Umbilical cord (tissue), 2 donors: ENCODE data around the gene FAT1. TPM values are rescaled to one million over a fixed set of nuclear protein-coding genes. Genes with fewer than 3 reads are reported as not detected.

ENCODE experiments used
- DNase-seq: peaks from one replicate; pipeline ENCODE4 v3.0.0-alpha.2; 2015; ENCODE audit warnings: low spot score
- total RNA-seq: library from RNA; depleted of rRNA; stranded (reverse); fragments of >200 nt; gene quantifications from one replicate; pipeline ENCODE4 v1.2.3, GENCODE V29; 2014; ENCODE audit warnings: low replicate concordance; ENCODE audit not compliant: insufficient read depth

Gene FAT1
- total RNA-seq, 1 donor from 2014 or later = 242 TPM

GRCh38 chr4:186700746-186701145, 22.9 kb downstream of the FAT1 start:
- DNase-seq = no peak

- DNase-seq = no peak
These were observed 23.7 kb downstream of the FAT1 start for GRCh38 chr4:186699881-186700397.

GRCh38 chr4:186699298-186699697, 24.4 kb downstream of the FAT1 start:
- peak; percentile 86 for DNase-seq

GRCh38 chr4:186698525-186698924, 25.1 kb downstream of the FAT1 start:
- DNase-seq = no peak

GRCh38 chr4:186698028-186698427, 25.6 kb downstream of the FAT1 start:
- no peak for DNase-seq

GRCh38 chr4:186695392-186695791, 28.3 kb downstream of the FAT1 start:
- DNase-seq = no peak

- DNase-seq = no peak
These were observed 29.8 kb downstream of the FAT1 start for GRCh38 chr4:186693894-186694293.

GRCh38 chr4:186693159-186693815, 30.4 kb downstream of the FAT1 start:
- no peak for DNase-seq

- DNase-seq = no peak
These were observed 32.3 kb downstream of the FAT1 start for GRCh38 chr4:186691396-186691795.

GRCh38 chr4:186689476-186689875, 34.2 kb downstream of the FAT1 start:
- no peak for DNase-seq

GRCh38 chr4:186688150-186688943, 35.3 kb downstream of the FAT1 start:
- no peak for DNase-seq

GRCh38 chr4:186687265-186687664, 36.4 kb downstream of the FAT1 start:
- DNase-seq = no peak

GRCh38 chr4:186685767-186686183, 37.9 kb downstream of the FAT1 start:
- DNase-seq = peak; percentile 55

- DNase-seq = no peak
These were observed 38.8 kb downstream of the FAT1 start for GRCh38 chr4:186684889-186685309.

GRCh38 chr4:186684220-186684619, 39.4 kb downstream of the FAT1 start:
- DNase-seq = no peak

GRCh38 chr4:186680641-186681040, 43.0 kb downstream of the FAT1 start:
- no peak for DNase-seq

- peak; percentile 82 for DNase-seq
These were observed 47.0 kb downstream of the FAT1 start for GRCh38 chr4:186676531-186677161.

- DNase-seq = no peak
These were observed 53.9 kb downstream of the FAT1 start for GRCh38 chr4:186669735-186670134.

- DNase-seq = peak; percentile 78
These were observed 54.4 kb downstream of the FAT1 start for GRCh38 chr4:186669159-186669731.

GRCh38 chr4:186666750-186667149, 56.9 kb downstream of the FAT1 start:
- no peak for DNase-seq

- no peak for DNase-seq
These were observed 57.4 kb downstream of the FAT1 start for GRCh38 chr4:186666252-186666651.

- DNase-seq = no peak
These were observed 63.3 kb downstream of the FAT1 start for GRCh38 chr4:186660403-186660802.
